ENCODE data around the gene SCN2B. TPM values are rescaled to one million over a fixed set of nuclear protein-coding genes. Genes with fewer than 3 reads are reported as not detected.

Gene SCN2B
- total RNA-seq, 1 donor from 2014 or later: 0.39 TPM

DNA sequence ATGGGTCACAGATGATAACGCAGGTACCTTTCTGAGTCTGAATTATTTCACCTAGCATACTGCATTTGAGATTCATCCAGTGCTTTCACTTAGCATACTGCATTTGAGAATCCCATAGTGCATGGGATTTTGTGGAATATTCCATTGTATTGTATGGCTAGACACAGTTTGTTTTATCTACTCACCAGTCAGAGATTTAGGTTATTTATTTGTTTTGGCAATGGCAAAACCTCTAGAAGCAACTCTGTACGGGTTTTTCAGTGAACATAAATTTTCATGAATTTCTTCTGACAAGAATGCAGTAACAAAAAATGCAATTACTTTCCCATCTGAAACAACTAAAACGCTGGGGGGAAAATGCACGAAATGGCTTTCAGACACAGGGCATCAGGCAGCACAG is 48.1 kb downstream of the SCN2B start:
- peaks cover 13% of the 10 kb centered on the region for H3K4me1 Mint-ChIP-seq (ENCODE audit: low read depth, unreplicated experiment)
- no peak overlapping the region for H3K27ac Mint-ChIP-seq (ENCODE audit: unreplicated experiment)
- H3K36me3 Mint-ChIP-seq (ENCODE audit: unreplicated experiment): no peaks in the 10 kb centered on the region
- no peak for DNase-seq
- no peak overlapping the region for H3K4me3 Mint-ChIP-seq (ENCODE audit: unreplicated experiment)
- H3K9me3 Mint-ChIP-seq (ENCODE audit: unreplicated experiment): peaks cover 2% of the 10 kb centered on the region
- TF ChIP-seq, protein P1, sequence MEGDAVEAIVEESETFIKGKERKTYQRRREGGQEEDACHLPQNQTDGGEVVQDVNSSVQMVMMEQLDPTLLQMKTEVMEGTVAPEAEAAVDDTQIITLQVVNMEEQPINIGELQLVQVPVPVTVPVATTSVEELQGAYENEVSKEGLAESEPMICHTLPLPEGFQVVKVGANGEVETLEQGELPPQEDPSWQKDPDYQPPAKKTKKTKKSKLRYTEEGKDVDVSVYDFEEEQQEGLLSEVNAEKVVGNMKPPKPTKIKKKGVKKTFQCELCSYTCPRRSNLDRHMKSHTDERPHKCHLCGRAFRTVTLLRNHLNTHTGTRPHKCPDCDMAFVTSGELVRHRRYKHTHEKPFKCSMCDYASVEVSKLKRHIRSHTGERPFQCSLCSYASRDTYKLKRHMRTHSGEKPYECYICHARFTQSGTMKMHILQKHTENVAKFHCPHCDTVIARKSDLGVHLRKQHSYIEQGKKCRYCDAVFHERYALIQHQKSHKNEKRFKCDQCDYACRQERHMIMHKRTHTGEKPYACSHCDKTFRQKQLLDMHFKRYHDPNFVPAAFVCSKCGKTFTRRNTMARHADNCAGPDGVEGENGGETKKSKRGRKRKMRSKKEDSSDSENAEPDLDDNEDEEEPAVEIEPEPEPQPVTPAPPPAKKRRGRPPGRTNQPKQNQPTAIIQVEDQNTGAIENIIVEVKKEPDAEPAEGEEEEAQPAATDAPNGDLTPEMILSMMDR (IDR thresholded peaks at IDR 0.05; ENCODE audit: partially characterized antibody, unreplicated experiment): no peak
- peaks cover 2% of the 10 kb centered on the region for H3K27me3 Mint-ChIP-seq (ENCODE audit: unreplicated experiment)

GRCh38 chr11:118126082-118126838 is 50.2 kb downstream of the SCN2B start:
- Mint-ChIP-seq H3K4me1 (ENCODE audit: low read depth, unreplicated experiment) (peaks cover 13% of the 10 kb centered on the region), H3K36me3 (ENCODE audit: unreplicated experiment) (no peaks in the 10 kb centered on the region), H3K27ac (ENCODE audit: unreplicated experiment) (no peak overlapping the region), H3K9me3 (ENCODE audit: unreplicated experiment) (peaks cover 2% of the 10 kb centered on the region), H3K4me3 (ENCODE audit: unreplicated experiment) (peak overlapping the region; percentile 6), H3K27me3 (ENCODE audit: unreplicated experiment) (peaks cover 2% of the 10 kb centered on the region)
- TF ChIP-seq, protein P1 (IDR thresholded peaks at IDR 0.05; ENCODE audit: partially characterized antibody, unreplicated experiment): no peak
- DNase-seq: no peak

GRCh38 chr11:118124929-118125535 is 51.4 kb downstream of the SCN2B start:
- DNase-seq: no peak
- peak overlapping the region; percentile 85 for H3K27ac Mint-ChIP-seq (ENCODE audit: unreplicated experiment)
- H3K36me3 Mint-ChIP-seq (ENCODE audit: unreplicated experiment): peaks cover 7% of the 10 kb centered on the region
- H3K4me1 Mint-ChIP-seq (ENCODE audit: low read depth, unreplicated experiment): peaks cover 10% of the 10 kb centered on the region
- H3K4me3 Mint-ChIP-seq (ENCODE audit: unreplicated experiment): peak overlapping the region; percentile 21
- TF ChIP-seq, protein P1 (IDR thresholded peaks at IDR 0.05; ENCODE audit: partially characterized antibody, unreplicated experiment): no peak
- H3K9me3 Mint-ChIP-seq (ENCODE audit: unreplicated experiment): peaks cover 2% of the 10 kb centered on the region
- peaks cover 2% of the 10 kb centered on the region for H3K27me3 Mint-ChIP-seq (ENCODE audit: unreplicated experiment)

- Mint-ChIP-seq H3K36me3 (ENCODE audit: unreplicated experiment) (peaks cover 7% of the 10 kb centered on the region), H3K4me1 (ENCODE audit: low read depth, unreplicated experiment) (peaks cover 17% of the 10 kb centered on the region), H3K27me3 (ENCODE audit: unreplicated experiment) (peaks cover 6% of the 10 kb centered on the region), H3K9me3 (ENCODE audit: unreplicated experiment) (peaks cover 3% of the 10 kb centered on the region), H3K27ac (ENCODE audit: unreplicated experiment) (no peak overlapping the region), H3K4me3 (ENCODE audit: unreplicated experiment) (no peak overlapping the region)
- DNase-seq: no peak
- TF ChIP-seq, protein P1 (IDR thresholded peaks at IDR 0.05; ENCODE audit: partially characterized antibody, unreplicated experiment): no peak
Observed at GRCh38 chr11:118120793-118121192, 55.6 kb downstream of the SCN2B start.

Measured in glutamatergic neuron (in vitro differentiated cells).